NB4 (cell line): Measurements from ENCODE around the gene MYO1D.

Experiments
- DNase-seq: peaks from one replicate; pipeline ENCODE4 v3.0.0; 2010; ENCODE audit warnings: low read depth
- H3K4me3 ChIP-seq: one replicate; pipeline ENCODE4 v1.5.1; 2011; ENCODE audit warnings: mild to moderate bottlenecking, low read depth, low read length, moderate library complexity
- CTCF ChIP-seq: IDR thresholded peaks from one replicate; pipeline ENCODE4 v1.5.1; 2012; ENCODE audit warnings: low read depth, low read length
- MAX ChIP-seq: IDR thresholded peaks from 2 replicates; pipeline ENCODE4 v1.6.1; 2011; ENCODE audit warnings: low read depth, low read length
- MYC ChIP-seq: IDR thresholded peaks from 2 replicates; pipeline ENCODE4 v1.6.1; 2011; ENCODE audit warnings: low read depth, low read length
- POLR2A ChIP-seq: IDR thresholded peaks from 2 replicates; pipeline ENCODE4 v1.6.1; 2011; ENCODE audit warnings: mild to moderate bottlenecking; ENCODE audit not compliant: insufficient read length; ENCODE audit errors: extremely low read depth

MYO1D gene

GRCh38 chr17:32688221-32688620 is 188.7 kb downstream of the MYO1D start:
- TF ChIP-seq CTCF (no peak), MAX (no peak), POLR2A (no peak), MYC (no peak)
- H3K4me3 ChIP-seq, result no peak overlapping the region
- no peak for DNase-seq

GRCh38 chr17:32684087-32684958 is 192.6 kb downstream of the MYO1D start:
- DNase-seq, result no peak
- no peak overlapping the region for H3K4me3 ChIP-seq
- TF ChIP-seq MAX (no peak), CTCF (no peak), MYC (no peak), POLR2A (no peak)

- no peak overlapping the region for H3K4me3 ChIP-seq
- no peak for DNase-seq
- TF ChIP-seq CTCF, result no peak
- no peak for TF ChIP-seq POLR2A
- no peak for TF ChIP-seq MYC
- no peak for TF ChIP-seq MAX
These were observed 203.0 kb downstream of the MYO1D start for GRCh38 chr17:32673964-32674363.

- H3K4me3 ChIP-seq, result no peak overlapping the region
- TF ChIP-seq CTCF (no peak), POLR2A (no peak), MYC (no peak), MAX (no peak)
- no peak for DNase-seq
These were observed 204.2 kb downstream of the MYO1D start for GRCh38 chr17:32672711-32673110.

- TF ChIP-seq CTCF (no peak), MYC (no peak)
- DNase-seq, result no peak
- no peak overlapping the region for H3K4me3 ChIP-seq
These were observed 205.0 kb downstream of the MYO1D start for GRCh38 chr17:32671896-32672295.

GRCh38 chr17:32664936-32665583 is 211.9 kb downstream of the MYO1D start:
- H3K4me3 ChIP-seq, result no peak overlapping the region
- TF ChIP-seq MYC (no peak), CTCF (no peak), MAX (no peak), POLR2A (no peak)
- peak; percentile 36 for DNase-seq
